ENCODE results near the gene FBXL7. TPM values are rescaled to one million over a fixed set of nuclear protein-coding genes. Genes with fewer than 3 reads are reported as not detected.
A peak's percentile ranks its signal among the peaks of the same experiment; 100 is the strongest.

The FBXL7 gene
- total and polyA plus RNA-seq, 9 of the 15 experiments (the other 6 are each of a cell fraction or from before 2014, with no cell fraction given) = 0.04 to 0.08 TPM; not detected in 7

GRCh38 chr5:15956622-15957021 lies 456.6 kb downstream of the FBXL7 start:
- no peak for ATAC-seq
- no peaks in the 10 kb centered on the region for H4K20me1 ChIP-seq (replicated peaks; ENCODE audit: control insufficient read depth, insufficient read depth, low read length)
- no peaks in the 10 kb centered on the region for H3K79me2 ChIP-seq (ENCODE audit: control insufficient read depth, insufficient read depth, low read length)
- 0% methylated on average over 6 of the region's 6 CpGs for WGBS (ENCODE audit: insufficient coverage, low coverage, missing lambda C conversion rate)
- H3K4me1 ChIP-seq (replicated peaks in 1 of 2; ENCODE audit: control insufficient read depth in 2 of 2, insufficient read depth in 2 of 2, low read length in 2 of 2) = no peaks in the 10 kb centered on the region
- H3K36me3 ChIP-seq (ENCODE audit: control insufficient read depth, insufficient read depth, low read length) = no peaks in the 10 kb centered on the region
- in situ Hi-C loops (cut with MboI) (no loop called here), intact Hi-C loops (cut with micrococcal nuclease) (no loop called here)
- H3K9me3 ChIP-seq (replicated peaks; ENCODE audit: control insufficient read depth, insufficient read depth, low read depth, low read length) = no peaks in the 10 kb centered on the region; the same call in 1 of the 2 replicates
- FAIRE-seq = no peak
- DNase-seq (ENCODE audit: extremely low read depth in 1 of 4, low spot score in 3 of 4) = no peak
- POLR2A ChIA-PET = no interaction called here
- no peaks in the 10 kb centered on the region for H3K27me3 ChIP-seq (ENCODE audit: control insufficient read depth in 2 of 2, insufficient read depth in 2 of 2, low read length in 2 of 2)
- H3K4me3 ChIP-seq = no peak overlapping the region
- CTCF ChIA-PET (ENCODE audit: low intra/inter-chr PET ratio) = no interaction called here
- H2AFZ ChIP-seq (ENCODE audit: low read depth, low read length) = no peak overlapping the region
- TF ChIP-seq, protein P1, sequence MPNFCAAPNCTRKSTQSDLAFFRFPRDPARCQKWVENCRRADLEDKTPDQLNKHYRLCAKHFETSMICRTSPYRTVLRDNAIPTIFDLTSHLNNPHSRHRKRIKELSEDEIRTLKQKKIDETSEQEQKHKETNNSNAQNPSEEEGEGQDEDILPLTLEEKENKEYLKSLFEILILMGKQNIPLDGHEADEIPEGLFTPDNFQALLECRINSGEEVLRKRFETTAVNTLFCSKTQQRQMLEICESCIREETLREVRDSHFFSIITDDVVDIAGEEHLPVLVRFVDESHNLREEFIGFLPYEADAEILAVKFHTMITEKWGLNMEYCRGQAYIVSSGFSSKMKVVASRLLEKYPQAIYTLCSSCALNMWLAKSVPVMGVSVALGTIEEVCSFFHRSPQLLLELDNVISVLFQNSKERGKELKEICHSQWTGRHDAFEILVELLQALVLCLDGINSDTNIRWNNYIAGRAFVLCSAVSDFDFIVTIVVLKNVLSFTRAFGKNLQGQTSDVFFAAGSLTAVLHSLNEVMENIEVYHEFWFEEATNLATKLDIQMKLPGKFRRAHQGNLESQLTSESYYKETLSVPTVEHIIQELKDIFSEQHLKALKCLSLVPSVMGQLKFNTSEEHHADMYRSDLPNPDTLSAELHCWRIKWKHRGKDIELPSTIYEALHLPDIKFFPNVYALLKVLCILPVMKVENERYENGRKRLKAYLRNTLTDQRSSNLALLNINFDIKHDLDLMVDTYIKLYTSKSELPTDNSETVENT (CRISPR knock-in tag; IDR thresholded peaks at IDR 0.05) = no peak
- peak; percentile 23; the same call in 1 of the 2 replicates for TF ChIP-seq ZNF316 (IDR thresholded peaks at IDR 0.05)
- no peak overlapping the region for H3K9ac ChIP-seq (ENCODE audit: insufficient read depth in 1 of 2, low read depth in 2 of 2, low read length in 2 of 2)
- H3K9me1 ChIP-seq (ENCODE audit: control insufficient read depth, insufficient read depth, low read length) = no peaks in the 10 kb centered on the region
- no TSS peak for BruUV-seq (replicated peaks)
- H3K4me2 ChIP-seq (ENCODE audit: insufficient read depth, low read length) = no peak overlapping the region
- H3K27ac ChIP-seq (ENCODE audit: extremely low read depth, low read depth, low read length) = no peak overlapping the region

DNA sequence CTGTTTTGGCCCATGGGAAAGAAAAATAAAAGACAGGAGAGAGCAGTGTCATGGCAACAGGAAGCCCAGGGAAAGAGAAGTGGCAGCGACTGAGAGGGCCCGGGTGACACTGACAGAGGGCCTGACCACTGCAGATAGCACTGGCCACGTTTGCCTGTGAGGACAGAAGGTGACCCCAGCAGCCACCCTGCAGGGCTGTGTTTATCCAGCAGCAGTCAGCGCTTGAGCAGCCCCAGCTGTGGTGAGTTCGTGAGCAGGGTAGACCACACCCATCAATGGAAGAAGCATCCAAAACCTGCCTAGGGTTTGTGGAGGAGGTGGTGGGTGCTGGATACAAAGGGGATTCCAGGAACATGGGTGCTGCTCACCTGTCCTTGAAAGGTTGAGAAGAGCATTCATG lies 457.1 kb downstream of the FBXL7 start:
- no peak overlapping the region for H3K27ac ChIP-seq (ENCODE audit: extremely low read depth, low read depth, low read length)
- TF ChIP-seq L3MBTL2 (IDR thresholded peaks at IDR 0.05) (no peak), ZNF140 (CRISPR knock-in tag; IDR thresholded peaks at IDR 0.05) (no peak), MTA2 (IDR thresholded peaks at IDR 0.05; ENCODE audit: low read depth) (no peak), SOX6 (IDR thresholded peaks at IDR 0.05) (no peak), ARHGAP35 (IDR thresholded peaks at IDR 0.05; ENCODE audit: partially characterized antibody) (no peak)
- TF ChIP-seq, protein P2, sequence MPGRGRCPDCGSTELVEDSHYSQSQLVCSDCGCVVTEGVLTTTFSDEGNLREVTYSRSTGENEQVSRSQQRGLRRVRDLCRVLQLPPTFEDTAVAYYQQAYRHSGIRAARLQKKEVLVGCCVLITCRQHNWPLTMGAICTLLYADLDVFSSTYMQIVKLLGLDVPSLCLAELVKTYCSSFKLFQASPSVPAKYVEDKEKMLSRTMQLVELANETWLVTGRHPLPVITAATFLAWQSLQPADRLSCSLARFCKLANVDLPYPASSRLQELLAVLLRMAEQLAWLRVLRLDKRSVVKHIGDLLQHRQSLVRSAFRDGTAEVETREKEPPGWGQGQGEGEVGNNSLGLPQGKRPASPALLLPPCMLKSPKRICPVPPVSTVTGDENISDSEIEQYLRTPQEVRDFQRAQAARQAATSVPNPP (IDR thresholded peaks at IDR 0.05; ENCODE audit: borderline replicate concordance, insufficient read depth, insufficient read length) = no peak
- no peak overlapping the region for H2AFZ ChIP-seq (ENCODE audit: low read depth, low read length)
- intact Hi-C loops (cut with micrococcal nuclease) (no loop called here), in situ Hi-C loops (cut with MboI) (no loop called here)
- H3K9me3 ChIP-seq (replicated peaks; ENCODE audit: control insufficient read depth, insufficient read depth, low read depth, low read length) = no peaks in the 10 kb centered on the region; the same call in 1 of the 2 replicates
- no peaks in the 10 kb centered on the region for H3K27me3 ChIP-seq (ENCODE audit: control insufficient read depth in 2 of 2, insufficient read depth in 2 of 2, low read length in 2 of 2)
- no peak for FAIRE-seq
- no TSS peak for BruUV-seq (replicated peaks)
- no peak for ATAC-seq
- no peak overlapping the region for H3K9ac ChIP-seq (ENCODE audit: insufficient read depth in 1 of 2, low read depth in 2 of 2, low read length in 2 of 2)
- no peak overlapping the region for H3K4me2 ChIP-seq (ENCODE audit: insufficient read depth, low read length)
- no peaks in the 10 kb centered on the region for H4K20me1 ChIP-seq (replicated peaks; ENCODE audit: control insufficient read depth, insufficient read depth, low read length)
- CTCF ChIA-PET (ENCODE audit: low intra/inter-chr PET ratio) = no interaction called here
- DNase-seq (ENCODE audit: extremely low read depth in 1 of 4, low spot score in 3 of 4) = no peak
- H3K9me1 ChIP-seq (ENCODE audit: control insufficient read depth, insufficient read depth, low read length) = no peaks in the 10 kb centered on the region
- H3K4me1 ChIP-seq (replicated peaks in 1 of 2; ENCODE audit: control insufficient read depth in 2 of 2, insufficient read depth in 2 of 2, low read length in 2 of 2) = no peaks in the 10 kb centered on the region
- 0% methylated on average over 5 of the region's 5 CpGs for WGBS (ENCODE audit: insufficient coverage, low coverage, missing lambda C conversion rate)
- H3K36me3 ChIP-seq (ENCODE audit: control insufficient read depth, insufficient read depth, low read length) = no peaks in the 10 kb centered on the region
- POLR2A ChIA-PET = no interaction called here
- H3K79me2 ChIP-seq (ENCODE audit: control insufficient read depth, insufficient read depth, low read length) = no peaks in the 10 kb centered on the region
- no peak overlapping the region for H3K4me3 ChIP-seq

Measured in K562 (cell line).